HG03520 (cell line): Measurements from ENCODE around the gene SDC4.
A peak's percentile ranks its signal among the peaks of the same experiment; 100 is the strongest.

Source experiments
- ATAC-seq: cut with Tn5 transposase; IDR thresholded peaks from one replicate; pipeline ENCODE4 v1.9.1; 2021; ENCODE audit warnings: mild to moderate bottlenecking, moderate library complexity; ENCODE audit not compliant: unreplicated experiment

The SDC4 gene

DNA sequence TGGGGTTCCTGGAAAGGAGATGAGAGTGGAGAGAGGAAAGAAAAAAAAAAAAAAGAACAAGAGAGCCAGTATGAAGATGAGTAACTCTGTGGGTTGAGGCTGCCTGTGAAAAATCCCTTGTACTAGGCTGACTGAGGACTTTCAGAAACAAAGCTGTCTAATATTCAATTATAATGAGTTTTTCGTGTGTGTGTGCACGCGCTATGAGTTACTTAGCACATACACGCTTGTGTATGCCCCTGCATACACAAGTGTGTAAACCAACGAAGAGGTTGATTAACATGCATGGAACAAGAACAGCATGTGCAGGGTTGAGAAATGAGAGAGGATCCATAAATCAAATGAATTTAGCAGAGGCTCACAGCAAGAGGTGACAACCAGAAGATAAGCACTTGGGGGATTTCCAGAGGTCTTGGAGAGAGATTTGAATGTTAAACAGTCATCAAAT is 46.4 kb downstream of the SDC4 start:
- ATAC-seq, result no peak

DNA sequence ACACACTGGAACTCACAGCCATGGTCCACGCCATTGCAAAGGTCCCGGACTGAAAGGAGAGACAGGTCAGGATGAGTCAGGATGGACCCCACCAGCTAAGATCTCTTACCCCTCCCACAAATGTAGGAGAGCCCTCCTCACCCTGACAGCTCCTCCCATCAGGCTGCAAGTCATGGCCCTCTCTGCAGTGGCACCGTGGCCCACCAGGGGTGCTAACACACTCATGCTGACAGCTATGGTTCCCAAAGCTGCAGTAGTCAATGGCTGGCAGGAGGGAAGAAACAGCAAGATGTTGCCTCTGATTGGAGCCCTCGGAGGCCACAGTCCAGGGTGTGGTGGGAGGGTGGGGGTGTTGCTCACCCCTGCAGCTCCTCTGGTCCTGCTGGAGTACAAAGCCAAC is 47.3 kb downstream of the SDC4 start:
- ATAC-seq, result no peak

DNA sequence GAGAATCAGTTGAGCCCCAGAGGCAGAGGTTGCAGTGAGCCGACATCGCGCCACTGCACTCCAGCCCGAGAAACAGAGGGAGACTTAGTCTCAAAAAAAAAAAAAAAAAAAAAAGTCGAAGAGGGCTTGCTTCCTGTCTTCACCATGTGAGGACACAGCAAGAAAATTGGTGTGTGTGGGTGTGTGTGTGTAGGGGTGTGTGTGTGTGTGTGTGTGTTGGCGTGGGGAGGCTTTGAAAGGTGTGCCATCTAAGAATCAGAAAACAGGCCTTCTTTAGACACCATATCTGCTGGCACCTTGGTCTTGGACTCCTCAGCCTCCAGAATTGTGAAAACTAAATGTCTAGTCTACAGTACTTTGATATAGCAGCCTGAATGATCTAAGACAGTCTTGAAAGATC is 48.4 kb downstream of the SDC4 start:
- ATAC-seq, result no peak

DNA sequence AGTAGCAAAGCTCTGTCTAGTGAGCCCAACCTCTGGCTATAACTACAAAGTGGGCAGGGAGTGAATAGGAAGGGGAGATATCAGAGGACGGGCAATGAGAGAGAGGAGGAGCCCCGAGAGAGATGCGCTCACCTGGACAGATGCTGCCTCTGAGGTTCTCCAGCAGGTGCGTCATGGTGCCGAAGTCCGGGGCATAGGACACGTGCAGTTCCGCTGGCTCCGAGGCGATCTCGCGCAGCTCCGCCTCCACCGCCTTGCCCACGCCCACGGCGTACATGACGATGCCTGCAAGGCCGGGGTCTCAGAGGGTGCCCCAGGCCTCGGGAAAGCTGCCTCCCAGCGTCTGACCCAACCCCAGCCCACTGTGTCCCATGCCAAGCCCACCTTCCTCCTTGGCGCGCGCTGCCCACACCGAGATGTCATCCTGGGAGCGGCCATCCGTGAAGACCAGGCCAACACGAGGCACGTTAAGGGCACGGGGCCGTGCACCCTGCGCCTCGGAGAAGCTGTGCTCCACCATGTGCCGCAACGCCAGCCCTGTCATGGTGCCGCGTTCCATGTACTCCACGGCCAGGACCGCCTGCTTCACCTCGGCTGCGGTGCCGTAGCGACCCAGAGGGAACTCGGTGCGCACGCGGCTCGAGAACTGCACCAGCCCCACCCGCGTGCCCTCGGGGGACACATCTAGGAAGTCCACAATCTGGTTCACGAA is 50.3 kb downstream of the SDC4 start:
- no peak for ATAC-seq

DNA sequence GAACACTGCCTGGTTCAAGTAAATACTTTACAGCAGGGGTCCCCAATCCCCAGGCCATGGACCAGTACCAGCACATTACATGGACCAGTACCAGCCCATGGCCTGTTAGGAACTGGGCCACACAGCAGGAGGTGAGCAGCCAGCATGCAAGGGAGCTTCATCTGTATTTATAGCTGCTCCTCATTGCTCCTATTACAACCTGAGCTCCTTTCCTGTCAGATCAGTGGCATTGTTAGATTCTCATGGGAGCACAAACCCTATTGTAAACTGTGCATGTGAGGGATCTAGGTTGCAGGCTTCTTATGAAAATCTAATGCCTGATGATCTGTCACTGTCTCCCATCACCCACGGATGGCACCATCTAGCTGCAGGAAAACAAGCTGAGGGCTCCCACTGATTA is 53.6 kb downstream of the SDC4 start:
- ATAC-seq, result no peak

DNA sequence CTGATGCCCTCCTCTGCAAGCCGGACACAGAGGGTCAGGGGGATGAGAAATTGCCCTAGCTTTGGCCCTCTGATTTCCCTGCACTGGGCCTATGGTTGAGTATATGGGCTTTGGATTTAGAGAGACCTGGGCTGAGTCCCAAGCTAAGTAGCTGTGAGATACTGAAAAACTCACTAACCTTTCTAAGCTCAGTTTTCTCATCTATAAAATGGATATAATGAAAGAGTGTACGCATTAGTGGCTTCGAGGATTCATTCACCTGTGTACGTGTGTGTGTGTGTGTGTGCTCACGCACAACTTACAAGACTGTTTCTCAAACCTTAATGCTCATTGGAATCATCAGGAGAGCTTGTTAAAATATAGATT is 54.2 kb downstream of the SDC4 start:
- no peak for ATAC-seq

DNA sequence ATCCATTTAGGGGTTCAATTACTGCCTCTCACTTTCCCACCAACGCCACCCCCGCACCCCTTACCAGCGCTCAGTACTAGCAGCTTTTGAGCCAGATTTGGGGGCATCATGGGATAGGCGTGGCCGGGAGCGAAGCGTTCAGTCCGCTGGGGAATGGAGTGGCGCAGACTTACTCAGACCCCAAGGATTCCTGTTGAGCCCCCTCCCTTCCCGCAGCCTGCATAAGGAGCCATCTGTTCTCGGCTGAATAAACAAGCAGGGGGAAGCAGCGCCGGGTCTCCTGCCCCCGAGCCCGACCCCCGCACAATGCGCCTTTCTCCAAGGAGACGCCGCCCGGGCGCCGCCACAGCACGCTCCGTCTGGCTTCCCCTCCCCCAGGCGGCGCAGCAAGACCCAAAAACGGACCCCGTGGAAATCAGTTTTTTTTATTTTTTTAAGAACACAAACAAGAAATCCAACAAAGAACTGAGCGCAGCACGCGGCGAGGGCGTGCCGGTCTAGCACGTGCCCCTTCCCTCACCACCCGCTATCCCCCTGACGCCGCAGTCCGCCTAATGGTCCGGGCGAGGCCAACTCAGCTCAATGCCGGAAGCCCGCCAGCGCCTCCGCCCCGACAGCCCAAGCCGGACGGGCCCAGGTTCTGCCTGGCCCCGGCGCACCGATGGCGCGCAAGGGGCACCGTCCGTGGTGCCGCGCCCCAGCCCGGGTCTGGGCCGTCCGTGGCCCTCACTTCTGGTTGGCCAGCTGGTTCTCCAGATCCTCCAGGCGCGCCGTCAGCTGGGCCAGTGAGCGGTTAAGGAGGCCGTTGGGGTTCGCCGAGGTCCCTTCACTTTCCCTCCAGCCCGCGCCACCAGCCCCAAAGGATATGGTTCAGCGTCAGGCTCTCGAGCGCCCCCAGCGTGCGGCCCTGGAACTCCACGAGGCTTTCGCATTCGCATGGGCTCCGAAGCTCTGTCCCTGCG is 54.9 kb downstream of the SDC4 start:
- peak; percentile 56 for ATAC-seq

DNA sequence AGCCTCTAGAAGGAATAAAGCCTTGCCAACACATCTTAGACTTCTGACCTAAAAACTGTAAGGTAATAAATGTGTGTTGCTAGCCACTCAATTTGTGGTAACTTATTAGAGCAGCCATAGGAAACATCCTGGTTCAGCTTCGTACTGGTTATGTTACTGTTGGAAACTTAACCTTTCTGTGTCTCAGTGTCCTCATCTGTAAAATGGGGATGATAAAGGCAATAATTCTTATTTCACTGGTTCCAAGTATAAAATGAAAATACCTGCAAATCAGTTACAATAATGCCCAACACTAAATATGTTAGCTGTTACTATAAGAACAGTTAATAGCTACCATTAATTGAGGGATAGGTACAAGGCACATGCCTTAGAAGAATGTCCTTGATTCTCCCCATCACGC is 55.9 kb downstream of the SDC4 start:
- no peak for ATAC-seq

DNA sequence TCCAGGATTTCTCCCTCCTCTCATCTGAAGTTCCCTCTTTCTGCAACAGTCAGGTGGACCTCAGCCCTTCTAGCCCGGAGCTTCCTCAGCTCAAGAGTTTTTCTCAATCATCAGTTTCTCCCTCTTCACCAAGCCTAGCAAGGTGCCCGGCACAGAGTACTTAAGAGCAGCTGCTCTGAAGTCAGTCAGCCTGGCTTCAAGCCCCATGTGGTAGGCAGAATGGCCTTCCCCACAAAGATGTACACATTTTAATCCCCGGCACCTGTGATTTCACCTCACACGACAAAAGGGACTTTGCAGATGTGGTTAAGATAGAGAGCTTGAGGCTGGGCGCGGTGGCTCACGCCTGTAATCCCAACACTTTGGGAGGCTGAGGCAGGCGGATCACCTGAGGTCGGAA is 56.7 kb downstream of the SDC4 start:
- ATAC-seq, result no peak

DNA sequence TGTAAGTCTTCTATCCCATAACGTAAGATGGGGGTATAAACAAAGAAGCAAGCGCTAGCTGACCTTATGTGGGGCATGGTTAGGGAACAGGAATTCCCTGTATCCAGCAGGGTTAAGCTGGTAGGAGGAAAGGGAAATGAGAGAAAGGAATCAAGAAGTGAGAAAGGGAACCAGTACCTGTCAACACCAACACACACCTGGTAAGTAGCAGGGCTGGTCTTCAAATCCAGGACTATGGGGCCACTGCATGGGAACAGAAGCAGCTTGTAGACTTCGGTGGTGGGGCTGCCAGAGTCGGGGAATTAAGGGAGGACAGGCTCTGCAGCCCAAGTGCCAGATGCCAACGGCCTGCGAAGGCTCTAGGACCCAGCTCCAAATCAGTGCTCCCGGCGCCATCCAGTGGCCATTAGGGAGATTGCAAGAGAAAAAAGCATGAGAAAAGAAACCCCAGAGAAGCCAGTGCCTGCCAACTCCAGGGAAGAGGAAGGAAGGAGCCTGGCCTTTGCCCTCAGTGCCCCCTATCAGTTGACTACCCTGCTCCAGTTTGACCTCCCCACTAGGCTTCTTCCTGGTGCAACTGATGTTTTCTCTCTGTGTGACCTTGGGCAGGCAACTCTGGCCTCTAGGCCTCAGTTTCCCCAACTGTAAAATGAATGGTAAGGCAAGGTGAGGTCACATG is 57.4 kb downstream of the SDC4 start:
- no peak for ATAC-seq

DNA sequence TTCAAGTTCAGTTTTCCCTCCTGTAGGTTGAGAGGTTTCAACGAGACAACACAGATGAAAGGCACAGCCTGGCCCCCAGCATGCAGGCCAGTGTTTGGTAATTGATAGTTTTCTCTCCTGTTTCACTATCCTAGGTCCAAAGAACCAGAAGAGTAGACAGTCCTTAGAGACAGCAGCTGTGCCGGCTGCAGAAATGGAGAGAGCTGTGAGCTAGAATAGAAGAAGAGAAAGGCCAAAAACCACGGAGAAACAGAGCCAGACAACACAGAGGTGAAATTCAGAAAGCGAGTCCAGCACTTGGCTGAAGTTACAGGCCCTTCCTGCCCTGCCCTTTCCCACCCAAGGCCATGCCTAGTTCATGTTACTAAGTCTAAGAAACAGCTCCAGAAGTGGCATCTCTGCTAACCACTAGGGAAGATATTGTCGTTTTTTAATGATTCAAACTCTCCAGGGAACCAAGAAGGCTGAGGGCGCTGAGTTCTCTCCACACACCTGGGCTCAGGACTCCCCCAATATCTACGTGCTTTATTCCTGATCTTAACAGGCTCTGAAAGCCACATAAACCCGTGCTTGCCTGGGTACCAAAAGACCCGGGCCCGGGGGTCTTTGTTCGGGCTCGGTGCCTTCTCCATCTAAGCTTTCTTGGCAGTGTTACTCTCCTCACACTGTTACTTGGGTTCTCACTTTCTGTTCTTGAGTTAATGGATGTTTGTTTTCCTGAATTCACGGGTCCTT is 58.1 kb downstream of the SDC4 start:
- no peak for ATAC-seq

DNA sequence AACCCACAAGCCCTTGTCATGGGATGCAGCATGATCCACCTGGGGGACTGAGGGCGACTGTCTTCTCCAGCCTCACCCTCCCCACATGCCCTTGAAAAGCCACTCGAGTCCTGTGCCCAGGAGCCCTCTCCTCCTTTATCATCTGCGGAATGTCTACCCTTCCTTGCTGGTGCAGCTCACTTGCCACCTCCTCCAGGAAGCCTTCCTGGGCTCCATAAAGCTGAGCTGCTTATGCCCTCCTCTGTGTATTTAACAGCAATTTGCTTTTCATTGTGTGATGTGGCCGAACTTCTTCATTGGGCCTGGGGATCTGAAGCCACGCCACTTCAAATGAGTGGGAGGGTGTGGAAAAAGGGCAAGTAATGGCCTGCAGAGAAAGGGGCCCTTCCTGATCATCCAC is 59.4 kb downstream of the SDC4 start:
- no peak for ATAC-seq

DNA sequence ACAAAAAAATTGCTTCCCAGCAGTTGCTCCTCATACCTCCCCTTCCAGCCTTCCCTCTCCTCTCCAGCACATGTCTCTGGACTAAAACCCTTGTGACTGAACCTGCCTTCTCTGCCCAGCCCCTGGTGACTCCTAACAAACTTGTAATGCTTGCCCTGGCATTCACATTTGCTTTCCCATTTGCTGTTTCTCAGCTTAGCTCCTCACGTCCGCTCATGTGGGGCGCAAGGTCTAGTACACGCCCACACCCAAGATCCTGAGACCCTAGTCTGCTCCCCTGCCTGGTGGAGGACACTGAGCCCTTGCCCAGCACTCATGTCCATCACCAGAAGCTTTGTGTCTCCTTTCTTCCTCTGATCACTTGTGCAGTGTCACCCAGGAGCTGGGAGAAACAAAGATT is 59.8 kb downstream of the SDC4 start:
- ATAC-seq, result no peak

DNA sequence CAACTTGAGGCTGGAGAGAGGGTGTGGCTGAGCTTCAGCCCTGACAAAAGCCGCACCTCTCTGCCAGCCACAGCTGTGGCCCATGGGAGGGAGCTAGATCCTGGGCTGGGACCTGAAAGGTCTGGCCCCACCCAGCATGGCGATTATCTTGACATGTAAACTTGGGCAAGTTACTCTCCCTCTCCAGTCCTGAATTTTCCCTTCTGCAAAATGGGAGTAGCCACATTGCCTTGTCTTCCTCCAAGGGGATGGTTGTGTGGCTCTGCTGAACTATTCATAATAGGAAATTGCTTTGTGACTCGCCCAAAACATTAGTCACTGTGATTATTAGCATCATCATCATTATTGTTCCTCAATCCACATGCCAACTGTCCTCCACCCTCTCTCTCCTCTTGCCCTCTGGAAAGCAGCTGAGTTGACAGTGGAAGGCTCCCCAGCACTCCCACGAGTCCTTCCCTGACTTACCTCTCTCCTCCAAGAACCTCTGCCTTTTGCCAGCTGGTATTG is 64.6 kb downstream of the SDC4 start:
- ATAC-seq, result no peak

DNA sequence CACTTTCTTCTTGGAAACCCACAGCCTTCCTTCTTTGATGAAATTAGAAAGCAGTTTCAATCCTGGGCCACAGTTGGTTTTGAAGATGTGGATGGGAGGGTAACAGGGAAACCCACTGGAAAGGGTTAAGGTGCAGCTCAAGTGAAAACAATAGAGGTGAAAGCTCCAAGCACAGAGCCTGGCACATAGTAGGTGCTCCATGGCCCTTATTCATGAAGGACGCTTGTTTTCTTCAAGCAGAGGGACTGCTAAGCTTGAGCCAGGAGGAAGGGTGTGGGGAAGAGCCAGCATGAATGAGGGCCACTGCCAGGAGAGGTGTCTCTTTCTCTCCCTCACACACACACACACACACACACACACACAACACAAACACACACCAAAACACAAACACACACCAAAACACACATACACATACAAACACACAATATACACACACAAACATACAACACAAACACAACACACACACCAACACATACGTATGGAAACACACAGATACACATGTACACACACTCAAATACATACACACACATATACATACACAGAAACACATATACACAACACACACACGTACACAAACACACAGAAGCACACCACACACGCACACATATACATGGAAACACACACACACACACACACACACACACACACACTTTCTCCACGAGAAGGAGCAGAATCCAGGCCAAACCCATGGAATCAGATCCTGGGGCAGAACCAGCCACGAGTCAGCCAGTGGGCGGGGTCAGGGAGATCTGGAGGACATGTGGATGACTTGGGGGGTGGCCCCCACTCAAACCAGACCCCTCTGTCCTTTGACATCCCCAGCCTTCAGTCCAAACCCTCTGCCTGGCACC is 65.3 kb downstream of the SDC4 start:
- ATAC-seq, result no peak

DNA sequence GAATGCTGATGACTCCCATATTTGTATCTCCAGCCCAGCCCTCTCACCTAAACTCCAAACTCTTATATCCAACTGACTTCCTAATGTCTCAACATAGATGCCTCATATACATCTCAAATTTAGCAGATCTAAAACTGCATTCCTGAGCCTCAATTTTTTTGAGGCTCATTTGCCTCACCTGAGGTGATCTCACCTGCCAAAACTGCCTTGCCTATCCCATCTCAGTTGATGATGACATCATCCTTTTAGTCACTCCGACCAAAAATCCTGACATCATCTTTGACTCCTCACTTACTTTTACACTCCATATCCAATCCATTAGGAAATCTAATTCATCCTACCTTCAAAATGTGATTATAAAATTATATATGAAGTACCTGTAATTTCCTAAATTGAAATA is 68.2 kb downstream of the SDC4 start:
- ATAC-seq, result no peak

DNA sequence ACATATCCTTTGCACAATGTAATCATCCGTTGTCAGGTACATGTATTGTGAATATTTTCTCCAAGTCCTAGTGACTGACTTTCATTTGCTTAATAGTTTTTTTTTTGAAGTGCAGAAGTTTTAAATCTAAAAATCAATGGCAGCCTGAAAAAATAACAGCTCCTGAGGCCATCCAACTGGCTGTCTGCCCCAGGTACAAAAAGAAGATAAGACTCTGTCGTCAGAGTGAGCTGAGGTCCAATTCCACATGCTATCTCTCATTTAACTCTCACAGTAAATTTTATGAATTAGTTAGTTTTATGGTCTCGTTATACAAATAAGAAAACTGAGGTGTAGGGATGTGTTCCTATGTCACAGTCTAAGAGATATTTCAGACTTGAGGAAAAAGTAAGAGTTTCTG is 72.9 kb downstream of the SDC4 start:
- no peak for ATAC-seq
